ENCODE results near the gene FAM78A.

GRCh38 chr9:131266266-131267229 lies 9.8 kb downstream of the FAM78A start:
- no peak for TF ChIP-seq CTCF (IDR thresholded peaks at IDR 0.05; ENCODE audit: low read length)
- no peak for TF ChIP-seq EZH2 (optimal IDR thresholded peaks at IDR 0.05; ENCODE audit: low read depth, low read length)
